GM12873 (cell line): ENCODE results near the gene FAM118B.

ENCODE experiments used
- TF ChIP-seq, protein P1 (sequence below): IDR thresholded peaks from 2 replicates; pipeline ENCODE4 v1.5.1; 2012; ENCODE audit warnings: low read depth, mild to moderate bottlenecking, moderate library complexity, low read length, control low read depth; ENCODE audit not compliant: insufficient read depth; ENCODE audit errors: missing control alignments

FAM118B gene

DNA sequence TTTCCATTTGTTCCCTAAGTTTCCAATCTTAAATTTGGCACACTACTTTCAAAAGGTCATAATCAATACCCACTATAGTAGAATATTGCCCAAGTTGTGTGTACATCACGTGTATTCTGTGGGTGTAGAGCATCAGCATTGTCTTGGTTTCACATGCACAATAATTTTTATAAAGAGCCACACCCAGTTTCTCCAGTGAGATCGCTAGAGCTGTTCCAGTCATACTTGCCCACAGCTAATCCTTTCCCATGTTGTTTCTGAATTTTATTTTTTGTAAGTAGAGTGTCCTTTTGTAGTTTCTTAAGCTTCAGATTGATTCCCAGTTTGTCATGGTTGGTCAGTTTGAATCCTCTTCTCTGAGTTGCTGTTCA, 13.7 kb downstream of the FAM118B start:
- TF ChIP-seq, protein P1, sequence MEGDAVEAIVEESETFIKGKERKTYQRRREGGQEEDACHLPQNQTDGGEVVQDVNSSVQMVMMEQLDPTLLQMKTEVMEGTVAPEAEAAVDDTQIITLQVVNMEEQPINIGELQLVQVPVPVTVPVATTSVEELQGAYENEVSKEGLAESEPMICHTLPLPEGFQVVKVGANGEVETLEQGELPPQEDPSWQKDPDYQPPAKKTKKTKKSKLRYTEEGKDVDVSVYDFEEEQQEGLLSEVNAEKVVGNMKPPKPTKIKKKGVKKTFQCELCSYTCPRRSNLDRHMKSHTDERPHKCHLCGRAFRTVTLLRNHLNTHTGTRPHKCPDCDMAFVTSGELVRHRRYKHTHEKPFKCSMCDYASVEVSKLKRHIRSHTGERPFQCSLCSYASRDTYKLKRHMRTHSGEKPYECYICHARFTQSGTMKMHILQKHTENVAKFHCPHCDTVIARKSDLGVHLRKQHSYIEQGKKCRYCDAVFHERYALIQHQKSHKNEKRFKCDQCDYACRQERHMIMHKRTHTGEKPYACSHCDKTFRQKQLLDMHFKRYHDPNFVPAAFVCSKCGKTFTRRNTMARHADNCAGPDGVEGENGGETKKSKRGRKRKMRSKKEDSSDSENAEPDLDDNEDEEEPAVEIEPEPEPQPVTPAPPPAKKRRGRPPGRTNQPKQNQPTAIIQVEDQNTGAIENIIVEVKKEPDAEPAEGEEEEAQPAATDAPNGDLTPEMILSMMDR: no peak

DNA sequence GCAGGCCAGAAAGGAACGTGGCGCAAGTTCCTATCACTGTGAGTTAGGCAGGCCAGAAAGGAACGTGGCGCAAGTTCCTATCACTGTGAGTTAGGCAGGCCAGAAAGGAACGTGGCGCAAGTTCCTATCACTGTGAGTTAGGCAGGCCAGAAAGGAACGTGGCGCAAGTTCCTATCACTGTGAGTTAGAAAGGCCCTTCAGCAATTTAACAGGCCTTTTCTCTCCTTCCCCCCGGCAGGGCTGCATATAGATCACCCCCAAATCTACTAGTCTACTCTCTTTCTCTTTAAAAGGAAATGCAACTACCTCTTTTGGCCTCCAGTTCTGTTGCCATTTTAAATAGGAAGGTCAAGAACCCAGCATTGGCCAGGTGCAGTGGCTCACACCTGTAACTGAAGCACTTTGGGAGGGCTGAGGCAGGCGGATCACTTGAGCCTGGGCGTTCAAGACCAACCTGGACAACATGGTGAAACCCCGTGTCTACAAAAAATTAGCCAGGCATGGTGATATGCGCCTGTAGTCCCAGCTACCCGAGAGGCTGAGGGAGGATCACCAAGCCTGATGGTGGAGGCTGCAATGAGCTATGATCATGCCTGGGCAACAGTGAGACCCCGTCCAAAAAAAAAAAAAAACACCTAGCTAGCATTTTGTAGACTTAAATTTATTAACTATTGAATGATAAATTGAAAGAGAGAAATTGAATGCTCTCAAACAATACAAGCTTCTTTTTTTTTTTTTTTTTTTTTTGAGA, 14.9 kb downstream of the FAM118B start:
- TF ChIP-seq, protein P1: no peak

DNA sequence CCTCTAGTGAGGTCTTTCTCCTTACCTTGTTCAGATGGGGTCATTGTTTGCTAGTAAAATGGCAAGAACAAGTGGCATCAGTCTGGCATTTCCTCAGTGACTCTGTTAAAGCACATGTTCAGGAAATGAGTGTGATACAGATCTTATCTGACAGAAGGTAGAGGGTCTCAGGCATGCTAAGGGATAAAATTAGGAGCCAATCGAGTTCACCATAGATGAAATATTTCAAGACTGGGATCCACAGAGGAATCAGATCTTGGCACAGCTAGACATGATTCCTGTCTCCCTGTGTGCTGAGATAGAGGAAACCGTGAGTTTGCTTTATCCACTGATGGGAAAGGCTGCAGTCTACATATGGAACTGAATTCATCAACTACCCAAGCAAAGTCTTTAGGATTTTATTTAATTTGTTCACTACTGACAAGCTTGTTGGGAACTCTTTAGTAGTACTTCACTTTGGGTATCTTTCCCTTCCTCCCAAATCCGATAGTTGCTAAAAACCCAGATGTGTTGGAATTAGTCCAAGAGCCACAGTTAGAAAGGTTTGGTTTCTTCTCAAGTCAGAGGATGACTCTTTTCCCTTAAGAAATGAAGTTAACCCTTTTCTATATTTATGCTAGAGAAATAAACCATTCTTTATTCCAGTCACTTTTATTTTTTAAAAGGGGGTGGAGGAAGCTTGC, 18.4 kb downstream of the FAM118B start:
- TF ChIP-seq, protein P1: no peak

DNA sequence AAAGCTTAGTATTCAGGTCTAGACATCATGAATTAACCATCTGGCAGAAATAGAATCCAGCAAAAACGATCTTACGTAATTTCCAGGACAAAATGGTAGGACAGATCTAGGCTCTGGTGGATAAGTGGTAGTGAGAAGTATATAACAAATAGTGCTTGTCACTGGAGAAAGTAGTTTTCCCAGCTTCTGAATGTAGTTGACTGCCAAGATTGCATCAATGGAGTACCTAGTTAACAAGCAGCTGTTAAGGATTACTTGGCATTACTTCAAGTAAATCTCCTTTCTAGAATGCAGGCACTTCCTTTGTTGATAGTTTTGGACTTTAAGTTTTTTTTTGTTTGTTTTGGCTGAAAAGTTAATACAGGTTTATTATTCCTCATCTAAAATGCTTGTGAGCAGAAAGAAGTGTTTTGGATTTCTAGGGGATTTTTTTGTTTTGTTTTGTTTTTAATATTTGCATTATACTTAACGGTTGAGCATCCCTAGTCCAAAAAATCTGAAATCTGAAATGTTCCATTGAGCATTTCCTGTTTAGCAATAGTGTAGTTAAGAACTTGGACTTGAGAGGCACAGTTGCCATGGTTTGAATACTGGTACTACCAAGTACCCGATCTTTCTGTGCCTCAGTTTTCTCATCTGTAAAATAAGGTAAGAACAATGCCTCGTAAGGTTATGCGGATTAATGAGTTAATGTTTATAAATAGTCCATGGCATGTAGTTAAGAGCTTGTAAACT, 20.3 kb downstream of the FAM118B start:
- TF ChIP-seq, protein P1: no peak

DNA sequence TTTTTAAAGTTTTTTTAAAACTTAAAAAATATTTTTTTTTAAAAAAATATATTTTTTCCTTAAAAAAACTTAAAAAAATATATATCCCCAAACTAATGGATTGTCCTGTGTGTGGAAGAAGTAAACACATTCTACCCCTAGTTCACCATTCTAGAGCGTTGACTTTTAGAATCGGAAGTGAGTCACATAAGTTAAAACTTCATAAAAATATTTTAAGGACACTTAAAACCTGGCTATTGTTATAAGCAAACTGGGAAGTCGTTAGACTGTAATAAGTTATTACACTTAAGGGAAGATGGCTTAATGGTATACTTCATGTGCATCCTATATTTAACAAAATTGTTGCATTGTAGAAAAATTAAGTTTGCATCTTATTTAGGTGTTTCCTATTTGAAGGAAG, 21.1 kb downstream of the FAM118B start:
- TF ChIP-seq, protein P1: no peak

DNA sequence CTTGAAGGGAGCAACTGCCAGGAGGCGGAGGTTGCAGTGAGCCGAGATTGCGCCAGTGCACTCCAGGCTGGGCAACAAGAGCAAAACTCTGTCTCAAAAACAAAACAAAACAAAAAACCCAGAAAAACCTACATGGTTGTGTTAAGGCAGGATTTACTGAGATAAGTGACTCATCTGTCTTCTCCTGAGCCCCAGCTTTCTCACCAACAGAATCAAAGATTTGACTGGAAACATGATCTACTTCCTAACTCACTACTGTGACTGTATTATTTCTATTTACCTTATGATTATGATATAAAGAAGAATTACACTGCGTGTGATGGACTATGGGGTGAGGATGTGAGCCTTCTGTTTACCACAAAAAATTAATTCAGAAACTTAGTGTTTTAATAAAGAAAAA, 21.8 kb downstream of the FAM118B start:
- TF ChIP-seq, protein P1: no peak

DNA sequence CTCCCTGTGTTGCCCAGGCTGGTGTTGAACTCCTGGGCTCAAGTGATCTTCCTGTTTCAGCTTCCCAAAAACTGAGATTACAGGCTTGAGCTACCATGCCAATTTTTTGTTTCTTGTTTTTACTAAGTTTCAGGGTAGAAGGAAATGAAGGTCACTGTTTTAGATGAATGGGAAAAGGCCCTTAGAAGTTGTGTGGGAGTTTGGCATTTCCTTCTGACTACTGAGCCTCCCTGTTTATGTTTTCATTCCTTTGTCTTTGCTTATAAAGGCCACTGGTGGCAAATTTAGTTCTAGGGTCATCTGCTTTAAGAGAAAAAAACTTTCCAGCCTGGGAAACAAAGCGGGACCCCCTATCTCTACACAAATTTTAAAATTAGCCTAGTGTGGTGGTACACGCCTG, 35.1 kb downstream of the FAM118B start:
- TF ChIP-seq, protein P1: no peak
